ENCODE data around the gene IFI16.
A peak's percentile ranks its signal among the peaks of the same experiment; 100 is the strongest.

IFI16 gene

GRCh38 chr1:158996998-158997397 lies 12.7 kb upstream of the IFI16 start:
- Histone ChIP-seq H2BK120ac (ENCODE audit: insufficient read depth, low read length, poor library complexity) (no peak overlapping the region), H4K12ac (ENCODE audit: low read depth, low read length) (no peak overlapping the region), H3K27ac (ENCODE audit: low read depth, low read length) (no peak overlapping the region), H3K14ac (ENCODE audit: low read length) (no peak overlapping the region), H3K79me1 (ENCODE audit: low read length) (no peaks in the 10 kb centered on the region), H3K4me1 (ENCODE audit: control insufficient read depth in 1 of 2, insufficient read depth in 2 of 2, low read length in 2 of 2) (peaks cover 0 to 2% of the 10 kb centered on the region in 2 experiments), H4K91ac (ENCODE audit: low read depth, low read length) (no peak overlapping the region), H3K79me2 (ENCODE audit: control insufficient read depth, insufficient read depth, low read length, poor library complexity) (no peaks in the 10 kb centered on the region), H4K8ac (ENCODE audit: low read depth, low read length) (no peak overlapping the region), H3K36me3 (ENCODE audit: control insufficient read depth in 1 of 2, insufficient read depth in 2 of 2, low read length in 2 of 2) (no peaks in the 10 kb centered on the region), H3K27me3 (ENCODE audit: insufficient read depth, low read length) (no peaks in the 10 kb centered on the region), H2BK5ac (ENCODE audit: low read depth, low read length, poor library complexity) (no peak overlapping the region), H3K23ac (ENCODE audit: low read length) (no peak overlapping the region), H3K4me3 (ENCODE audit: low read depth, low read length) (no peak overlapping the region), H3K4ac (ENCODE audit: low read depth, low read length) (no peak overlapping the region), H2AK5ac (ENCODE audit: low read length) (no peak overlapping the region), H3K9me3 (ENCODE audit: insufficient read depth, low read depth, low read length) (no peaks in the 10 kb centered on the region), H3K18ac (ENCODE audit: low read length) (no peak overlapping the region), H3K9ac (ENCODE audit: low read length) (no peak overlapping the region), H3K4me2 (ENCODE audit: low read length) (no peak overlapping the region), H2BK12ac (ENCODE audit: low read length) (no peak overlapping the region), H2AFZ (ENCODE audit: insufficient read depth, low read length, poor library complexity) (no peak overlapping the region)
- no CpG with 5 or more reads among the region's 5 CpGs for WGBS (ENCODE audit: extremely low coverage, insufficient coverage, insufficient read length)
- no peak for DNase-seq

- no peak overlapping the region for H3K27ac ChIP-seq (ENCODE audit: low read depth, low read length)
- no peak overlapping the region for H3K14ac ChIP-seq (ENCODE audit: low read length)
- H3K4me1 ChIP-seq (ENCODE audit: control insufficient read depth in 1 of 2, insufficient read depth in 2 of 2, low read length in 2 of 2), result peaks cover 0 to 2% of the 10 kb centered on the region in 2 experiments
- no CpG with 5 or more reads among the region's 6 CpGs for WGBS (ENCODE audit: extremely low coverage, insufficient coverage, insufficient read length)
- H2BK5ac ChIP-seq (ENCODE audit: low read depth, low read length, poor library complexity), result no peak overlapping the region
- H2AK5ac ChIP-seq (ENCODE audit: low read length), result no peak overlapping the region
- H2AFZ ChIP-seq (ENCODE audit: insufficient read depth, low read length, poor library complexity), result no peak overlapping the region
- DNase-seq, result no peak
- no peak overlapping the region for H2BK120ac ChIP-seq (ENCODE audit: insufficient read depth, low read length, poor library complexity)
- no peaks in the 10 kb centered on the region for H3K9me3 ChIP-seq (ENCODE audit: insufficient read depth, low read depth, low read length)
- no peak overlapping the region for H3K4me3 ChIP-seq (ENCODE audit: low read depth, low read length)
- no peak overlapping the region for H3K4ac ChIP-seq (ENCODE audit: low read depth, low read length)
- H3K36me3 ChIP-seq (ENCODE audit: control insufficient read depth in 1 of 2, insufficient read depth in 2 of 2, low read length in 2 of 2), result no peaks in the 10 kb centered on the region
- no peak overlapping the region for H3K4me2 ChIP-seq (ENCODE audit: low read length)
- H4K91ac ChIP-seq (ENCODE audit: low read depth, low read length), result no peak overlapping the region
- H3K79me2 ChIP-seq (ENCODE audit: control insufficient read depth, insufficient read depth, low read length, poor library complexity), result no peaks in the 10 kb centered on the region
- H3K23ac ChIP-seq (ENCODE audit: low read length), result no peak overlapping the region
- H2BK12ac ChIP-seq (ENCODE audit: low read length), result no peak overlapping the region
- no peak overlapping the region for H3K18ac ChIP-seq (ENCODE audit: low read length)
- H4K8ac ChIP-seq (ENCODE audit: low read depth, low read length), result no peak overlapping the region
- H3K9ac ChIP-seq (ENCODE audit: low read length), result no peak overlapping the region
- no peaks in the 10 kb centered on the region for H3K79me1 ChIP-seq (ENCODE audit: low read length)
- no peaks in the 10 kb centered on the region for H3K27me3 ChIP-seq (ENCODE audit: insufficient read depth, low read length)
- no peak overlapping the region for H4K12ac ChIP-seq (ENCODE audit: low read depth, low read length)
These were observed 11.5 kb upstream of the IFI16 start for GRCh38 chr1:158998037-158998780.

DNA sequence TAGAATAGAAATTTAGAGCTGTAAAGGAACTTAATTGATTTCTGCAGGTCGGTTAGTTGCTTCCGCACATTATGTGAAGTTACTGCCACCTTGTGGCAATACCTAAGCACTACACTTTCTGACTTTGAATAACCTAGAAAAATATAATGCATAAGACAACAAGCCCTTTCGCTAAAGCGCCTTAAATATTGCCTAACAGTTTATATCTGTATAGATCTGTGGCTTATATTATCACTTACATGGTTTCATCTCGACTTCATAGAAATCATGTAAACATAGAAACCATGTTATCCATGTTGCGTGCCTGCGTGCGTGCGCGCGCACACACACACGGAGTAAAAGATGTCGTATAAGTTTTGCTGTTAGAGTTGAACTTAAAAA lies 10.9 kb upstream of the IFI16 start:
- no peaks in the 10 kb centered on the region for H3K27me3 ChIP-seq (ENCODE audit: insufficient read depth, low read length)
- H2AK5ac ChIP-seq (ENCODE audit: low read length), result no peak overlapping the region
- H3K79me1 ChIP-seq (ENCODE audit: low read length), result no peaks in the 10 kb centered on the region
- no peak overlapping the region for H2BK12ac ChIP-seq (ENCODE audit: low read length)
- peaks cover 0 to 2% of the 10 kb centered on the region in 2 experiments for H3K4me1 ChIP-seq (ENCODE audit: control insufficient read depth in 1 of 2, insufficient read depth in 2 of 2, low read length in 2 of 2)
- peak; percentile 26 to 89 for DNase-seq
- no peak overlapping the region for H2BK5ac ChIP-seq (ENCODE audit: low read depth, low read length, poor library complexity)
- H3K4me3 ChIP-seq (ENCODE audit: low read depth, low read length), result peak overlapping the region; percentile 53
- no peak overlapping the region for H3K14ac ChIP-seq (ENCODE audit: low read length)
- H3K9ac ChIP-seq (ENCODE audit: low read length), result no peak overlapping the region
- no CpG with 5 or more reads among the region's 13 CpGs for WGBS (ENCODE audit: extremely low coverage, insufficient coverage, insufficient read length)
- peak overlapping the region; percentile 38 for H4K8ac ChIP-seq (ENCODE audit: low read depth, low read length)
- no peak overlapping the region for H3K18ac ChIP-seq (ENCODE audit: low read length)
- H3K36me3 ChIP-seq (ENCODE audit: control insufficient read depth in 1 of 2, insufficient read depth in 2 of 2, low read length in 2 of 2), result no peaks in the 10 kb centered on the region
- peak overlapping the region; percentile 54 for H4K12ac ChIP-seq (ENCODE audit: low read depth, low read length)
- H3K79me2 ChIP-seq (ENCODE audit: control insufficient read depth, insufficient read depth, low read length, poor library complexity), result no peaks in the 10 kb centered on the region
- no peak overlapping the region for H2AFZ ChIP-seq (ENCODE audit: insufficient read depth, low read length, poor library complexity)
- no peak overlapping the region for H4K91ac ChIP-seq (ENCODE audit: low read depth, low read length)
- no peak overlapping the region for H3K4ac ChIP-seq (ENCODE audit: low read depth, low read length)
- H2BK120ac ChIP-seq (ENCODE audit: insufficient read depth, low read length, poor library complexity), result peak overlapping the region; percentile 33
- H3K23ac ChIP-seq (ENCODE audit: low read length), result no peak overlapping the region
- peak overlapping the region; percentile 83 for H3K4me2 ChIP-seq (ENCODE audit: low read length)
- H3K27ac ChIP-seq (ENCODE audit: low read depth, low read length), result no peak overlapping the region
- H3K9me3 ChIP-seq (ENCODE audit: insufficient read depth, low read depth, low read length), result no peaks in the 10 kb centered on the region

- H3K4me3 ChIP-seq (ENCODE audit: low read depth, low read length), result no peak overlapping the region
- H3K18ac ChIP-seq (ENCODE audit: low read length), result no peak overlapping the region
- no peak overlapping the region for H4K12ac ChIP-seq (ENCODE audit: low read depth, low read length)
- H3K9ac ChIP-seq (ENCODE audit: low read length), result no peak overlapping the region
- peak overlapping the region; percentile 62 for H3K4me2 ChIP-seq (ENCODE audit: low read length)
- DNase-seq, result peak; percentile 8 to 12
- peak overlapping the region; percentile 51 for H3K27ac ChIP-seq (ENCODE audit: low read depth, low read length)
- H2BK12ac ChIP-seq (ENCODE audit: low read length), result no peak overlapping the region
- H3K27me3 ChIP-seq (ENCODE audit: insufficient read depth, low read length), result no peaks in the 10 kb centered on the region
- no peak overlapping the region for H2AFZ ChIP-seq (ENCODE audit: insufficient read depth, low read length, poor library complexity)
- H4K91ac ChIP-seq (ENCODE audit: low read depth, low read length), result no peak overlapping the region
- H3K14ac ChIP-seq (ENCODE audit: low read length), result no peak overlapping the region
- peaks cover 0 to 2% of the 10 kb centered on the region in 2 experiments for H3K4me1 ChIP-seq (ENCODE audit: control insufficient read depth in 1 of 2, insufficient read depth in 2 of 2, low read length in 2 of 2)
- no peaks in the 10 kb centered on the region for H3K79me1 ChIP-seq (ENCODE audit: low read length)
- H4K8ac ChIP-seq (ENCODE audit: low read depth, low read length), result no peak overlapping the region
- H3K4ac ChIP-seq (ENCODE audit: low read depth, low read length), result no peak overlapping the region
- no peak overlapping the region for H2AK5ac ChIP-seq (ENCODE audit: low read length)
- H3K79me2 ChIP-seq (ENCODE audit: control insufficient read depth, insufficient read depth, low read length, poor library complexity), result no peaks in the 10 kb centered on the region
- H3K36me3 ChIP-seq (ENCODE audit: control insufficient read depth in 1 of 2, insufficient read depth in 2 of 2, low read length in 2 of 2), result no peaks in the 10 kb centered on the region
- 100% methylated on average over 1 of the region's 11 CpGs for WGBS (ENCODE audit: extremely low coverage, insufficient coverage, insufficient read length)
- no peak overlapping the region for H3K23ac ChIP-seq (ENCODE audit: low read length)
- no peaks in the 10 kb centered on the region for H3K9me3 ChIP-seq (ENCODE audit: insufficient read depth, low read depth, low read length)
- H2BK120ac ChIP-seq (ENCODE audit: insufficient read depth, low read length, poor library complexity), result peak overlapping the region; percentile 17
- no peak overlapping the region for H2BK5ac ChIP-seq (ENCODE audit: low read depth, low read length, poor library complexity)
These were observed 10.2 kb upstream of the IFI16 start for GRCh38 chr1:158999316-159000069.
